BLaER1 treated with 17β-estradiol and CSF1 and Interleukin-3, amounts not matched to agents 10 nM and 100 nM (cell line): Measurements from ENCODE around the gene UNC5C.

Experiments used
- H3K27ac ChIP-seq, 11 experiments: shearing (Covaris generic); formaldehyde crosslinking; 2 replicates each; pipeline ENCODE4 v1.8.1; 2022
- H3K27me3 ChIP-seq, 11 experiments: shearing (Covaris generic); formaldehyde crosslinking; 2 replicates each; pipeline ENCODE4 v1.8.1; 2022
- H3K36me3 ChIP-seq, 11 experiments: shearing (Covaris generic); formaldehyde crosslinking; 2 replicates each; pipeline ENCODE4 v1.8.1; 2022
- H3K4me1 ChIP-seq, 10 experiments: shearing (Covaris generic); formaldehyde crosslinking; 2 replicates each; pipeline ENCODE4 v1.8.1; 2022
- H3K4me2 ChIP-seq, 11 experiments: shearing (Covaris generic); formaldehyde crosslinking; 2 replicates each; pipeline ENCODE4 v1.8.1; 2022
- H3K4me3 ChIP-seq, 10 experiments: shearing (Covaris generic); formaldehyde crosslinking; 2 replicates each; pipeline ENCODE4 v1.8.1; 2022
- H3K9ac ChIP-seq, 11 experiments: shearing (Covaris generic); formaldehyde crosslinking; 2 replicates each; pipeline ENCODE4 v1.8.1; 2022
- H3K9me3 ChIP-seq, 11 experiments: shearing (Covaris generic); formaldehyde crosslinking; replicated peaks in 1 of 11; 2 replicates each; pipeline ENCODE4 v1.8.1; 2022
- H4K20me1 ChIP-seq, 11 experiments: shearing (Covaris generic); formaldehyde crosslinking; 2 replicates each; pipeline ENCODE4 v1.8.1; 2022
- Cebpa-rat ChIP-seq, 11 experiments: shearing (Covaris generic); IDR thresholded peaks; 2 replicates each; pipeline ENCODE4 v1.8.1; 2022

Gene UNC5C

GRCh38 chr4:95314573-95314972, 234.2 kb downstream of the UNC5C start:
- Histone ChIP-seq H3K36me3 (no peaks in the 10 kb centered on the region), H4K20me1 (no peaks in the 10 kb centered on the region), H3K4me1 (no peaks in the 10 kb centered on the region; a peak in 1 of 20 replicates), H3K4me2 (no peak overlapping the region), H3K27me3 (no peaks in the 10 kb centered on the region), H3K9ac (no peak overlapping the region), H3K4me3 (no peak overlapping the region), H3K27ac (no peak overlapping the region), H3K9me3 (no peaks in the 10 kb centered on the region)
- TF ChIP-seq Cebpa-rat (IDR thresholded peaks at IDR 0.05), result no peak

GRCh38 chr4:95304898-95305297, 243.9 kb downstream of the UNC5C start:
- Histone ChIP-seq H3K9ac (no peak overlapping the region), H4K20me1 (no peaks in the 10 kb centered on the region), H3K4me3 (no peak overlapping the region), H3K4me1 (no peaks in the 10 kb centered on the region; a peak in 1 of 20 replicates), H3K27ac (no peak overlapping the region), H3K9me3 (no peaks in the 10 kb centered on the region), H3K36me3 (no peaks in the 10 kb centered on the region), H3K4me2 (no peak overlapping the region), H3K27me3 (no peaks in the 10 kb centered on the region)
- no peak for TF ChIP-seq Cebpa-rat (IDR thresholded peaks at IDR 0.05)

DNA sequence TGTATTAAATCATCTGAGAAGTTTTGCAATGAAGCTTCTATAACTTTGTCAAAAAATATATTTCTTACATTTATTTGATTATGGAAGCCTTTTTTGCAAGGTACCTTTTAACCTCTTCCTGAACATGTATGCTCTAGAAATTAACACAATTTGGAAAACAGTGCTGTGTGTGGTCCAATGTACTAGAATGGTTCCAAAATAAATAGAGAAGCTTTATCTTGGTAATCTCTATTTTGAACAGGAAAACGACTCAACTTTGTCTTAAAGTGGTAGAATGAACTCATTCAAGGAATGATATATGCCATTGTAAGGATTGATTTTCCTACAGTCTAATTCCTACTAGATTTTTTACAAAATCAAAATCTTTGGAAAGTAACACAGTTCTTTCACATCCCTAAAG, 248.5 kb downstream of the UNC5C start:
- TF ChIP-seq Cebpa-rat (IDR thresholded peaks at IDR 0.05), result no peak

GRCh38 chr4:95296052-95296451, 252.7 kb downstream of the UNC5C start:
- H3K9ac ChIP-seq, result no peak overlapping the region
- peaks cover 9 to 20% (median 14%) of the 10 kb centered on the region in 10 experiments for H3K4me1 ChIP-seq
- H3K36me3 ChIP-seq, result no peaks in the 10 kb centered on the region
- no peaks in the 10 kb centered on the region for H3K27me3 ChIP-seq
- H3K4me2 ChIP-seq, result no peak overlapping the region
- no peaks in the 10 kb centered on the region for H4K20me1 ChIP-seq
- peaks cover 0 to 8% (median 4%) of the 10 kb centered on the region in 11 experiments; a peak in 3 of 22 replicates for H3K9me3 ChIP-seq
- TF ChIP-seq Cebpa-rat (IDR thresholded peaks at IDR 0.05), result no peak
- no peak overlapping the region for H3K27ac ChIP-seq
- H3K4me3 ChIP-seq, result no peak overlapping the region

More for the DNA sequence above, 248.5 kb downstream of the UNC5C start:
- Histone ChIP-seq H3K4me3 (no peak overlapping the region), H3K27ac (no peak overlapping the region), H3K9ac (no peak overlapping the region), H4K20me1 (no peaks in the 10 kb centered on the region), H3K4me1 (no peaks in the 10 kb centered on the region; a peak in 1 of 20 replicates), H3K36me3 (no peaks in the 10 kb centered on the region), H3K27me3 (no peaks in the 10 kb centered on the region), H3K9me3 (peaks cover 0 to 8% (median 4%) of the 10 kb centered on the region in 11 experiments; a peak in 3 of 22 replicates), H3K4me2 (no peak overlapping the region)

DNA sequence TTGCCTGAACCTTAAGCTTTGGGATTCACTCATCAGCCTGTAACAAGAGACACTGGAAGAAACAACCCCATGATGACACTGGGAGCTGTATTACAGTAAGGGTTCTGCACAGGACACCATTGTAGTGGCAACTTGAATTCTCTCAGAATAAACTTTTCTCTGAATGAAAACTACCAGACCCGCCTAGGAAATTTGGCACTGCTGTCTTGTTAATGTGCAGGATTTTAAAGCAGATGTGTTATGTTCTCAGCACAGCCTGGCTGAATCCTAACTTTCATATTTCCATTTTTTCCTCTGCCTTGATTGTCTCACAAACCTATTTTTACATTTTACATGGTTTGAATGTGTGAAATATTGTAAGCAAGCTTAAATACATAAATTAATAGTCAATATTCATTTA, 253.6 kb downstream of the UNC5C start:
- H3K9ac ChIP-seq, result no peak overlapping the region
- H3K27ac ChIP-seq, result no peak overlapping the region
- H3K4me2 ChIP-seq, result no peak overlapping the region
- no peaks in the 10 kb centered on the region for H4K20me1 ChIP-seq
- no peak overlapping the region for H3K4me3 ChIP-seq
- H3K4me1 ChIP-seq, result peaks cover 9 to 29% (median 17%) of the 10 kb centered on the region in 10 experiments
- no peaks in the 10 kb centered on the region for H3K27me3 ChIP-seq
- TF ChIP-seq Cebpa-rat (IDR thresholded peaks at IDR 0.05), result no peak
- no peaks in the 10 kb centered on the region for H3K36me3 ChIP-seq
- peaks cover 0 to 8% (median 4%) of the 10 kb centered on the region in 11 experiments; a peak in 3 of 22 replicates for H3K9me3 ChIP-seq

DNA sequence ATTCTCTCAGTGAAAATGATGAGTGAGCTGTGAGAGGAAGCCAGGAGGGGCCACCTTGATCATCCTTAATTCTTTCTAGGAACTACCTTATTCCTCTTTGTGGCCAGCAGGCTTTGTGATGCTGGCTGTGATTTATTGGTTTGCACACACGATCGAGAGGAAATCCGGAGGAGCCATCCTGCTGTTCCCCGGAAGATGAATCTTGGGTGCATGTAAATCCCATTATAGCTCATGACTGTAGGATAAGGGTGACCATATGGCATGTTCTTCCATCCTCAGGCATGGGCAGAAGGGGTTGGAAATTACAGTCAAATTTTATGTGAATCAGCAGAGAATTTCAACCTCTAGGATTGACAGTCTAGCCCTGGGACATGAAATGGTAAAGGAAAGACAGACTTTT, 254.5 kb downstream of the UNC5C start:
- no peak overlapping the region for H3K27ac ChIP-seq
- H3K4me2 ChIP-seq, result no peak overlapping the region
- no peak overlapping the region for H3K4me3 ChIP-seq
- peaks cover 9 to 37% (median 19%) of the 10 kb centered on the region in 10 experiments for H3K4me1 ChIP-seq
- H4K20me1 ChIP-seq, result no peaks in the 10 kb centered on the region
- TF ChIP-seq Cebpa-rat (IDR thresholded peaks at IDR 0.05), result no peak
- no peak overlapping the region for H3K9ac ChIP-seq
- H3K27me3 ChIP-seq, result no peaks in the 10 kb centered on the region
- H3K9me3 ChIP-seq, result peaks cover 0 to 8% (median 4%) of the 10 kb centered on the region in 11 experiments; a peak in 3 of 22 replicates
- no peaks in the 10 kb centered on the region for H3K36me3 ChIP-seq

DNA sequence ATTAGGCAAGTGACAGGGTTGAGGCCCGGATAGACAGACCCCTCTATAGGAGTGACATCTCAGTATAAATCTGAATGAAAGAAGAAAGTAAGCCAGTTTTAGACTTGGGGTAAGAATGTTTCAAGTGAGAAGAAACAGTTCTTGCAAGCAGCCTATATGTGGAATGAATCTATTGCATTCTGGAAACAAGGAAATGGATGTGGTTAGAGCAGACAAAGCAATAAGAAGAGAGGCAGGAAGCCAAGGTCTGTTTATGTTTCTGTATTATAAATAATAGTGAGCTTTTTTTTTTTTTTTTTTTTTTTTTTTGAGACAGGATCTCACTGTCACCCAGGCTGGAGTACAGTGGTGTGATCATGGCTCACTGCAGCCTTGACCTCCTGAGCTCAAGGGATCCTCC, 255.8 kb downstream of the UNC5C start:
- peak overlapping the region; percentile 32 to 56 (median 49) for H3K4me2 ChIP-seq
- no peaks in the 10 kb centered on the region for H3K36me3 ChIP-seq

DNA sequence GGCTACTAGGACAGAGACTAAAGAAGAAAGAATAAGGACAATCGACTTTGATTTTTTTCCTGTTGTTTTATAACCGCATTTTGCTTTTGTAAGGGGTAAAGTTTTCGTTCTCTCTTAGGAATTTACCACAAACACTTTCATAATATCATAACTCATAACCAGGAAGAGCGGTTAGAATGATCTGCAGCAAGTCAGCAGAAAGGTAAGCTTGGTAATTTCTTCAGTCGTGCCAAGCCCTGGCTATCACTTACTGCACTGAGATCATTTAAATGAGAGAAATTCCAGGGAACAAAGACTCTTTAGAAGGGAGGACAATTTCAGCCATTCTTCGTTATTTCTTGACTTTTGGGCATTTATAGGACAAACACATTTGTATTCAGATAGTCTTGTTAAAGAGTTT, 258.1 kb downstream of the UNC5C start:
- Histone ChIP-seq H3K4me2 (peak overlapping the region in 9 of 11 experiments; percentile 7 to 64 (median 28); a peak in 12 of 22 replicates), H3K4me1 (peaks cover 9 to 47% (median 24%) of the 10 kb centered on the region in 10 experiments), H3K4me3 (no peak overlapping the region), H3K9ac (0 out of 22 replicates have a peak overlapping the region, but pooled peaks of 1 of the 11 experiments have one; percentile 35), H4K20me1 (no peaks in the 10 kb centered on the region), H3K27me3 (no peaks in the 10 kb centered on the region), H3K27ac (no peak overlapping the region), H3K36me3 (no peaks in the 10 kb centered on the region), H3K9me3 (no peaks in the 10 kb centered on the region; a peak in 1 of 22 replicates)
- TF ChIP-seq Cebpa-rat (IDR thresholded peaks at IDR 0.05), result no peak

More for the DNA sequence above, 255.8 kb downstream of the UNC5C start:
- Histone ChIP-seq H4K20me1 (no peaks in the 10 kb centered on the region), H3K9ac (no peak overlapping the region), H3K9me3 (peaks cover 0 to 1% (median 0%) of the 10 kb centered on the region in 11 experiments; a peak in 2 of 22 replicates), H3K4me1 (peaks cover 9 to 47% (median 24%) of the 10 kb centered on the region in 10 experiments), H3K27ac (peak overlapping the region in 4 of 11 experiments; percentile 6 to 41 (median 18); a peak in 3 of 22 replicates), H3K4me3 (no peak overlapping the region), H3K27me3 (no peaks in the 10 kb centered on the region)
- no peak for TF ChIP-seq Cebpa-rat (IDR thresholded peaks at IDR 0.05)

DNA sequence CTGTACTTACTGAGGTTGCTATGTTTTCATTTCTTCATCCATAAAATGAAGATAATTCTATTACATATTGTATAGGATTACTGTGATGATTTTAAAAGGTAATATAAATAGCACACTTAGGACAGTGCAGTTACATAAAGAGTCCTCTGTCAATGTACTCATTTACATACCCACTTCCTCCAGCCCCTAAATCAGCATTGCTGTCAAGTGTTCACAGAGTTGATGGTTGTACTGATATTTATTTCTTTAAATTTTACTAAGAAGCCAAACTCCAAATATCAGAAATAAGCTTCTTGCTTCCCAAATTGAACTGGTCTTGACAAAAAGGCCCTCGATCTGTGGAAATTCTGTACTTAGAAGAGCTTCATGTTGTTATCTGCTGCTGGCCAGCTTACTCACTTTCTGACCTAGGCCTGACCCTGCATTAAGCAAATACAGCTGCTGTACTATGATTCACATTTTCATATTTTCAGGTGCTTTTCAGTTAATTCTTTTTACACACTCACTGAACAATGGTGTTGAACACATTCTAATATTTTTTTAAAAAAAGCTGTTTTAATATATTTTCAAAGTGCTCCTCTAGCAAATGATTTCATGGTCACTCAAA, 259.6 kb downstream of the UNC5C start:
- H3K27ac ChIP-seq, result no peak overlapping the region

More for the DNA sequence above, 259.6 kb downstream of the UNC5C start:
- TF ChIP-seq Cebpa-rat (IDR thresholded peaks at IDR 0.05), result no peak
- Histone ChIP-seq H3K27me3 (no peaks in the 10 kb centered on the region), H3K9me3 (no peaks in the 10 kb centered on the region; a peak in 1 of 22 replicates), H3K4me1 (peaks cover 9 to 47% (median 24%) of the 10 kb centered on the region in 10 experiments), H3K4me3 (no peak overlapping the region), H3K36me3 (no peaks in the 10 kb centered on the region), H4K20me1 (no peaks in the 10 kb centered on the region), H3K4me2 (peak overlapping the region in 4 of 11 experiments; percentile 5 to 59 (median 46); a peak in 5 of 22 replicates), H3K9ac (peak overlapping the region in 1 of 11 experiments; percentile 24; a peak in 1 of 22 replicates)
